HG03045 (cell line): Measurements from ENCODE around the gene WBP2.
"Not testable (repeated sequence)": the region's sequence is repeated elsewhere in the genome, so short reads cannot be mapped to it uniquely, and the experiment has no call there.

Source experiments
- ATAC-seq: cut with Tn5 transposase; IDR thresholded peaks from one replicate; pipeline ENCODE4 v1.9.1; 2021; ENCODE audit warnings: mild to moderate bottlenecking, moderate library complexity; ENCODE audit not compliant: unreplicated experiment

WBP2 gene

DNA sequence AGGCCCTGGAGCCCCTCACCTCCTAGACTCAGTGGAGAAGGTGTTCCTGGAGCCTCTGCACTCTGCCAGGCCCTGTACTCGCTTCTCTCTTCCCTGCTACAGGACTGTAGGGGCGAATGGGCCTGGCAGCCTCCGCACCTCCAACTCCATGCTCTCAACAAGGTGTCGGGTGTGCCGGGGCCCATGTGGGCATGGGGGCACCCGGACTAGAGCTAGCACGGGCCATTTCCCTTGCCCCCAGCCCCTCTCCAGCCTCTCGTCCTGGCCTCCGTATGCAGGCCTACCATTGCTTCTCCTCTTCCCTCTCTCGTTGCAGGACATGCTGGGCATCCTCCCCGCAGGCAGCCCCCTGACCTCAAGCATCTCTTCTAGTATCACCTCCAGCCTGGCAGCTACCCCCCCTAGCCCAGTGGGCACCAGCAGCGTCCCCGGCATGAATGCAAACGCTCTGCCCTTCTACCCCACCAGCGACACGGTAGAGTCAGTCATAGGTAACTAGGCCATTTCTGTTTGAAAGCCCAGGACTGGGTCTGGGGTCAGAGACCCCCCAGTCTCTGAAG is 36.7 kb downstream of the WBP2 start:
- no peak for ATAC-seq

GRCh38 chr17:75817571-75817970 is 37.6 kb downstream of the WBP2 start:
- no peak for ATAC-seq

DNA sequence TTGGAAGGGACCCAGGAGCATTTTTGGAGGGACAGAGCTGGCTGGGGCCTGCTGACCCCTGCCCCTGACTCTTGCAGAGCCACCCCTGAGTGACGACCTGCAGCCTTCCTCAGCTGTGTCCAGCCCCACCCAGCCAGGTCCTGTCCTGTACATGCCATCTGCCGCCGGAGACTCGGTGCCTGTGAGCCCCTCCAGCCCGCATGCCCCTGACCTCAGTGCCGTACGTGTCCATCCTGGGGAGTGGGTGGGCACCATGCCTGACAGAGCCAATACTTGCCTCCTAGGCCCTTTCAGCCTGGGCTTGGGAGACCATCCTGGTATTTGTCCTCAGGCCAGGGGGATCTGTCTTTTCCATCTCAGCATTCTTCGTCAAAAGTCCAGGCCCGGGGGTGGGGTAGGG is 38.4 kb downstream of the WBP2 start:
- no peak for ATAC-seq

DNA sequence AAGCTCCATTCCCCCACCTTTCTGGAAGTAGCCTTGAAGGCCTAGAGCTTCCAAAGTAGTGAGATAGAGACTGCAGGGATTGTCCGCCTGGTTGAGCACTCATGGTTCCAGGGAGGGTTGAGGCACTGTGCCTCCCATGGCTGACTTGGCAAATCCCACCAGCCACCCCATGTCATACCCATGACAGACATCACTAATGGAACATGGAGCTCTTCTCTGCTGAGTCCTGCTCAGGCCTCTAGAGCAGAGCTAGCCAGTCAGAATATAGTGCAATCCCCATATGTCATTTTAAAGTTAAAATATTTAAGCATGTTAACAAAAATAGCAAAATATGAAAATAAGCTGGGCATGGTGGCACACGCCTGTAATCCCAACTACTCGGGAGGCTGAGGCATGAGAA is 39.7 kb downstream of the WBP2 start:
- no peak for ATAC-seq

- no peak for ATAC-seq
Observed at GRCh38 chr17:75814900-75815373, 40.2 kb downstream of the WBP2 start.

GRCh38 chr17:75814021-75814395 is 41.1 kb downstream of the WBP2 start:
- no peak for ATAC-seq

GRCh38 chr17:75813081-75814020 is 41.8 kb downstream of the WBP2 start:
- ATAC-seq: no peak

DNA sequence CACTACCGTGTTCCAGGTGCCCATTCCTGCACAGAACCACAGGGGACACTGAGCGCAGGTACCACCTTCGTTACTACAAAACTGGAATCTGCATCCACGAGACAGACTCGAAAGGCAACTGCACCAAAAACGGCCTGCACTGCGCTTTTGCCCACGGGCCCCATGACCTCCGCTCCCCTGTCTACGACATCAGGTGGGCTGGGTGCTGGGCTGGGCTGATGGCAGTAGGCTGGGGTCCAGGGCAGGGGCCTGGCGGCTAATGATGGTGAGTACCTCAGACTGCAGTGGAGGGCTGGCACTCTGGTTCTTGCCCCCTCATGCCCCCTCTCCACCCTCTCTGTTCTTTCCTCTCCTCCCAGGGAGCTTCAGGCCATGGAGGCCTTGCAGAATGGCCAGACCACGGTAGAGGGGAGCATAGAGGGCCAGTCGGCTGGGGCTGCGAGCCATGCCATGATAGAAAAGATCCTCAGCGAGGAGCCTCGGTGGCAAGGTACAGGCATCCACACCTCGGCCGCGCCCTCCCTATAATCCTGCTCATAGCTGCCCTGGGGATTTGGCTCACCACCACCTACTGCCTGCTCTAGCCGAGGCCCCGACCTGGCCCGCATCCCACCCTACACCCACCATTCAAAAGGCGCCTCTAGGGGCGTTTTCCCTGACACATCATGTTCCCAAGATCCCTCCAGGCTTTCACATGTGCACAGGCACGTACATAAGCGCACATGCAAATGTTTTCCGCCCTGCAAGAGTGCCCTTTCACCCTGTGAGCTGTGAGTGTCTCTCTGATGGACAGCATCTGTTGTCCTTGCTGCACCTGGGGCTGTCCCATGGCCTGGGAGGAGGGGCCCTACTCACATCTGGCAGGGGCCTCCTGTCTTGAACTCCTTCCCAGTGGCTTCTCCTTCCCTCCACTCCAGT is 42.8 kb downstream of the WBP2 start:
- ATAC-seq: no peak

- ATAC-seq: no peak
Observed at GRCh38 chr17:75811174-75811573, 44.0 kb downstream of the WBP2 start.

- not testable (repeated sequence) for ATAC-seq
Observed at GRCh38 chr17:75810756-75811155, 44.4 kb downstream of the WBP2 start.

DNA sequence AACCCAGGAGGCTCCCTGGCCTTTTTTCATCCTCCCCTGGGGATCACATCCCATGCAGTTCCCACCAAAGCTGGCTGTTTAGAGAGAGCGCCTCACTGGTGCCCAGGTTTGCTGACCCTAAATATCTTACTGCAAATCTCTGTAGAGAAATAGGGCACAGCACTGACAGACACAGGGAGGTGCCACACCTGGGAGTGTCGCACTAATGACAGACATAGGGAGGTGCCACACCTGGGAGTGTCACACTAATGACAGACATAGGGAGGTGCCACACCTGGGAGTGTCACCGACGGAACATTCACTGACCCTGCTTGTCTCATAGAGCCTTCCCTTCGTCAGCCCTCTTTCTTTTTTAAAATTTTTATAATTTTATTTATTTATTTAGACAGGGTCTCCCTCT is 44.9 kb downstream of the WBP2 start:
- ATAC-seq: no peak

DNA sequence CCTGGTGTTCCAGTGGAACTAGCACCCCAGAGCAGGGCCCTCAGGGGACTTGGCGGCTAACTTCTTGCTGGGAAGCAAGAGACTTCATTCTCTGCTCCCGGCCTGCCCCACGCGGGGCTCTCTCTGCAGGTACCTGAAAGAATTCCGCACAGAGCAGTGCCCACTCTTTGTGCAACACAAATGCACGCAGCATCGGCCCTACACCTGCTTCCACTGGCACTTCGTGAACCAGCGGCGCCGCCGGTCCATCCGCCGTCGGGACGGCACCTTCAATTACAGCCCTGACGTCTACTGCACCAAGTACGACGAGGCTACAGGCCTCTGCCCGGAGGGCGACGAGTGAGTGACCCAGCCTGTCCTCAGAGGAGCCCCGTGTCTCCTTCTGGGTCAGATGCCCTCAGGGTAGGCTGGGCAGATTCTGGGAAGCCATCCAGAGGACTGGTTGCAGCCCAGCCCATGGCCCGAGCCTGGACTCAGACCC is 45.5 kb downstream of the WBP2 start:
- no peak for ATAC-seq

DNA sequence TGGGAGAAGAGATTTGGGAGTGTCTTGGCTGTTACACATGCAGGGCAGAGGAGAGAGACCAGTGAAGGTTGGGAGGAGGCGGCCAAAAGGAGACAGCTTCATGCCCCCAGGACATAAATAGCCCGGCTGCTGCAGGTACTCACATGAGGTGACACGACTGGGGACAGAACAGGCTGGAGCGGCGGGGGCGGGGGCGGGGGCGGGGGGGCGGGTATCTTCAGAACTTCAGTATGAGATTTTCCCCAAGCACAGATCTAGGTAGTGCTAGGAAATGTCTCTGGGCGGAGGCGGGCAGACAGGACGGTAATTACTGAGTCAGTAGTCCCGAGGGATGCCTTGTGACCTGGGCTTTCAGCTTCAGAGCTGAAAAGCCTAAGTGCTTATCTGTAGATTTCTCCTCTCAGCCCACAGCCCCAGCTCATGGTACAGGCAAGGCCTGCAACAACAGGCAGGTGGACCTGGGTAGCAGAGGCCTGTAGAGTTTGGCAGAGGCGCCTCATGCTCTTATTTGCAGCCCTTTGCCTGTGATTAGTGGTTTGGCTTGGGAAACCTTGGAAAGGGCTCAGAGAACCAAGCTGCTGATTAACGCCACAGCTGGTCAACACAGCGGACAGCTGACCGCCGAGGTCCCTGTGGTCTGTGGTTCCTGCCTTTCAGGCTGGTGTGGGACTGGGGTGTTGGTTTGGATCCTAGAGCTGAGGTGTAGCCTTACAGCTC is 46.1 kb downstream of the WBP2 start:
- ATAC-seq: no peak

- no peak for ATAC-seq
Observed at GRCh38 chr17:75808549-75808904, 46.6 kb downstream of the WBP2 start.

DNA sequence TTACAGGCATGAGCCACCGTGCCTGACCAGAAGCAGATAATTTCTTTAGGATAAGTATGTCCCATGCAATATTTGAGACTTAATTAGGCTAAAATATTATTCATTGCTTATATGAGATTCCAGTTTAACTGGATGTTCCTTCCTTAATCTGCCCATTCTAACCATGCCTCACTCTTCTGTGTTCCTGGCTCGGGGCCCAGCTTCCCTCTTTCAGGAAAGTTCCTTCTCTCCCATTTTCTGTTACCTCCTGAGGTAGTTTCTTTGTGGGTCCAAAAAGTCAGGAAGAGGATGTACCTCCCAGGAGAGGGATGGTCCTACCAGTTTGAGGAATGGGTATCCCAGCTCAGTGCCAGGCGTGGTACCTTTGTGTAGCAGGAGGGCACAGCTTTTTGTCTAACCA is 47.3 kb downstream of the WBP2 start:
- ATAC-seq: no peak

- no peak for ATAC-seq
Observed at GRCh38 chr17:75806822-75807500, 48.2 kb downstream of the WBP2 start.

- ATAC-seq: no peak
Observed at GRCh38 chr17:75803883-75804282, 51.3 kb downstream of the WBP2 start.

DNA sequence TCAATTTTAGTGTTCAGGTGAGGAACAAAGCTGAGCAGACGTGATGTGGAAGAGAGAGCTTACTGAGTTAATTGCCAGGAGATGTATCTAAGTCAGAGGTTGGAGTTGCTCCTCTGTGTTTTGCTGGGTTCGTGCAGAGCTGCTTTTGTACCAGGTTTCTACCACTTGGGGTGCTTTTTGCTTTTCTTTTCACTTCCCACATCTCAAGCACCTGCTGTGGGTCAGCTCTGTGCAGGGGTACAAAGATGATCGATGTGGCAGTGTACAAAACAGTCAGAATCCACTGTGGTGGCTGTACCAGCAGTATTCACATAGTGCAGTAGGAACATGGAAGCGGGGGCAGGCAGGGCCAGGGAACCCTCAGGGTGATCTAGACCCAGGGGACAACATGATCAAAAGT is 55.7 kb downstream of the WBP2 start:
- ATAC-seq: no peak

DNA sequence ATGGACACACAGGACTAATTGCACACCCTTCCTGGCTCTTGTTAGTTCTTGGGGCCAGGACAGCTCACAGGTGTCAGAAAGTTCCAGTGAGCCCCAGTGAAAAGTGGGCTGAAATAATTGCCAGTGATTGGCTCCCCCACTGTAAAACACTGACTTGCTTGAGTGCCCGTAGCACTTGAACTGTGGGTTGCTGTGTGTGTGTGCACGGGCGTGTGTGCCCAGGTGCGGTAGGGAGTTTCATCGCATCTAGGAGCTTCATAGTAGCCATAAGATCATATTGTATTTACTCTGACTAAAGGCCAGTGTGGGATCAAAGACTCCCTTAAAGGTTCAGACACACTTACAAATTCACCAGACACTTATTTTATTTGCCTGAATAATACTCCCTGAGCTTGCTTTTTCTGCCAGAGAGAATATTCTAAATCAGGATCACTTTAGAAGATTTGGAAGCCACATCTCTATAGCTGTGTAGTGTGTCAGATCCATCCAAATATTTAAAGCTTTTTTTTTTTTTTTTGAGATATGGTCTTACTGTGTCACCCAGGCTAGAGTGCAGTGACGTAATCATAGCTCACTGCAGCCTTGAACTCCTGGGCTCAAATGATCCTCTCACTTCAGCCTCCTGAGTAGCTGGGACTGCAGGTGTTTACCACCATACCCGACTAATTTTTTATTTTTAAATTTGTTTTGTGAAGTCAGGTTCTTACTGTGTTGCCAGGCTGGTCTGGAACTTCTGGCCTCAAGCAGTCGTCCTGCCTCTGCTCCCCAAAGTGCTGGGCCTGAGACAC is 59.1 kb downstream of the WBP2 start:
- ATAC-seq: no peak
